GM18951 (cell line): ENCODE measurements around the gene NBPF12.
A peak's percentile ranks its signal among the peaks of the same experiment; 100 is the strongest.
"Not testable (repeated sequence)": the region's sequence is repeated elsewhere in the genome, so short reads cannot be mapped to it uniquely, and the experiment has no call there.

ENCODE experiments used
- POLR2A ChIP-seq: IDR thresholded peaks from 4 replicates; pipeline ENCODE4 v1.6.1; 2011; ENCODE audit warnings: mild to moderate bottlenecking; ENCODE audit not compliant: insufficient read length, insufficient read depth; ENCODE audit errors: extremely low read depth
- in situ Hi-C: fragments of 300-500 bp; cut with MboI; formaldehyde crosslinking; loops from one replicate; pipeline ENCODE4 v1.12.0; 2022; ENCODE audit warnings: low sequenced_read_pairs, mixed read lengths, inconsistent platforms; ENCODE audit not compliant: unreplicated experiment

Gene NBPF12, protein sequence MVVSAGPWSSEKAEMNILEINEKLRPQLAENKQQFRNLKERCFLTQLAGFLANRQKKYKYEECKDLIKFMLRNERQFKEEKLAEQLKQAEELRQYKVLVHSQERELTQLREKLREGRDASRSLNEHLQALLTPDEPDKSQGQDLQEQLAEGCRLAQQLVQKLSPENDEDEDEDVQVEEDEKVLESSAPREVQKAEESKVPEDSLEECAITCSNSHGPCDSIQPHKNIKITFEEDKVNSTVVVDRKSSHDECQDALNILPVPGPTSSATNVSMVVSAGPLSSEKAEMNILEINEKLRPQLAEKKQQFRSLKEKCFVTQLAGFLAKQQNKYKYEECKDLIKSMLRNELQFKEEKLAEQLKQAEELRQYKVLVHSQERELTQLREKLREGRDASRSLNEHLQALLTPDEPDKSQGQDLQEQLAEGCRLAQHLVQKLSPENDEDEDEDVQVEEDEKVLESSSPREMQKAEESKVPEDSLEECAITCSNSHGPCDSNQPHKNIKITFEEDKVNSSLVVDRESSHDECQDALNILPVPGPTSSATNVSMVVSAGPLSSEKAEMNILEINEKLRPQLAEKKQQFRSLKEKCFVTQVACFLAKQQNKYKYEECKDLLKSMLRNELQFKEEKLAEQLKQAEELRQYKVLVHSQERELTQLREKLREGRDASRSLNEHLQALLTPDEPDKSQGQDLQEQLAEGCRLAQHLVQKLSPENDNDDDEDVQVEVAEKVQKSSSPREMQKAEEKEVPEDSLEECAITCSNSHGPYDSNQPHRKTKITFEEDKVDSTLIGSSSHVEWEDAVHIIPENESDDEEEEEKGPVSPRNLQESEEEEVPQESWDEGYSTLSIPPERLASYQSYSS (N-terminal part only)

DNA sequence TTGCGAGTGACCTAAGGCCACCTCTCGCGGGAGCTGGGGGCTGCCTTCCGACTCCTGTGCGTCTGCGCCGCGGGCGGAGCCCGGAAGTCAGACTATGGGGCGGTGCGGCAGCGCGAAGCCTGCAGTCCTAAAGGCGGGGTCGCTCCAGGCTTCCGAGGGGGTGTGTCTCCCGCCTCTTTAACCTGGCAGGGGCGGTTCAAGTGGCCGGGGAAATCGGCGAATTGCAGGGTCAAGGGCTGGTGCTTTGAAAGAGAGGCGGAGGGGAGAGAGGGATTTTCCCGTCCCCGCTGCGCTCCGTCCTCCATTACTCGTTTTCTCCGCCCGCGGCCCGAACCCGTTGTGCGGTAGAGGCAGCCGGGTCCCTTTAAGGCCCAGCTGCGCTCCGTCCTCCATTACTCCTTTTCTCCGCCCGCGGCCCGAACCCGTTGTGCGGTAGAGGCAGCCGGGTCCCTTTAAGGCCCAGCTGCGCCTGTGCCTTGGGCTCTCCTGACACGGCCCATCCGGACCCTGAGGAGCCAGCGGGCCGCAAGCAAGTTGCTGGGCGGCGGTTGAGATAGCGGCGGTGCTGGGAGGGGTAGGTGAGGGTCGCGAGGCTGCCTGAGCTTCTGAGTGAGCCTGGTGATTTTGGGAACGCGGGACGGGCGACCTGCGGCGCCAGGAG lies at the start of gene NBPF12:
NBPF12 (plus strand) TSS at position 83 of the 661 bp plus-strand sequence. CDS start 21,820 bp downstream, outside the sequence.
- TF ChIP-seq POLR2A, result peak; percentile 41

DNA sequence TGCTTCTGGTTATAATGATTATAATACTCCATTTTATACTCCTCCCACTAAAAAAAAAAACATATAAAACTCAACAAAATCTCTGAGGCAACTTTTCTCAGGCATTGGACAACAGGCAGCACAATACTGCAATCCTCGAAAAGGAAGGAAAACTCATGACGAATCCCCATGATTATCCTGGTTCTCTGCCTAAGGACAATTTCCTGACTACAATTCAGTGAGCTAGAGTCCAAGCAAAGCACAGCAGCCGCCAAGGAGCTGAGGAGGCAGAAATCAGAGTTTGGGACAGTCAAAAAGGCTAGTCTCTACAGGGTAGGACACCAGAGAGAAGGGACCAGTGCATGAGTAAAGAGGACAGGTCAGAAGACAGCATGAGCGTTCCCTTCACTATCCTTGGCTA lies 46.8 kb upstream of the NBPF12 start:
- in situ Hi-C loops, result not testable (repeated sequence)

More for the DNA sequence above, at the start of gene NBPF12:
- in situ Hi-C loops, result loop anchor here (25.0 kb wide), 1 partner anchor 1224 kb away; the partner anchor contains the start of gene NBPF11

DNA sequence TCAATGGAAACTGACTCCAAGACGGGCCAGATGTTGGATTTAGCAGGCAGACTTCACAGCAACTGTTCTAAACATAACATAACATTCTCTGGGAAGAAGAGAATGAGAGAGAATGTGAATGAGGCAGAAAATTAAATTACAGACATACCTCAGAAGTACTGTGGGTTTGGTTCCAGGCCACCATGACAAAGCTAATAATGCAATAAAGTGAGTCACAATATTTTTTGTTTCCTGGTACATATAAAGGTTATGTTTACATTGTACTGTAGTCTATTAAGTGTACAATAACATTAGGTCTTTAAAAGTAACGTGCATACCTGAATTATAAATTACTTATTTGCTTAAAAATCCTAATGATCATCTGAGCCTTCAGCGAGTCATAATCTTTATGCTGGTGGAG lies 45.8 kb upstream of the NBPF12 start:
- in situ Hi-C loops, result not testable (repeated sequence)

DNA sequence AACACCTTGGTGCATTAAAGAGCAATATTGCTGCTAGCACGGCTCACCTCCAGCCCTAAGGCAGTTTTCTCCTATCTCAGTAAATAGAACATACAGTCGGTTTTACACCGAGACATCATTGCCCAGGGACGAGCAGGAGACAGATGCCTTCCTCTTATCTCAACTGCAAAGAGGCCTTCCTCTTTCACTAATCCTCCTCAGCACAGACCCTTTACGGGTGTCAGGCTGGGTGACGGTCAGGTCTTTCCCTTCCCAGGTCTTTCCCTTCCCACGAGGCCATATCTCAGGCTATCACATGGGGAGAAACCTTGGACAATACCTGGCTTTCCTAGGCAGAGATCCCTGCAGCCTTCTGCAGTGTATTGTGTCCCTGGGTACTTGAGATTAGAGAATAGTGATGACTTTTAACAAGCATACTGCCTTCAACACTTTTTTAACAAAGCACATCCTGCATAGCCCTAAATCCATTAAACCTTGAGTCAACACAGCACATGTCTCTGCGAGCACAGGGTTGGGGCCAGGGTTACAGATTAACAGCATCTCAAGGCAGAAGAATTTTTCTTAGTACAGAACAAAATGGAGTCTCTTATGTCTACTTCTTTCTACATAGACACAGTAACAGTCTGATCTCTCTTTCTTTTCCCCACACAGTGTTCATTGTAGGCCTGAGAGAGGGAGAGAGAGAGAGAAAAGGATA lies 30.4 kb upstream of the NBPF12 start:
- in situ Hi-C loops, result not testable (repeated sequence)

DNA sequence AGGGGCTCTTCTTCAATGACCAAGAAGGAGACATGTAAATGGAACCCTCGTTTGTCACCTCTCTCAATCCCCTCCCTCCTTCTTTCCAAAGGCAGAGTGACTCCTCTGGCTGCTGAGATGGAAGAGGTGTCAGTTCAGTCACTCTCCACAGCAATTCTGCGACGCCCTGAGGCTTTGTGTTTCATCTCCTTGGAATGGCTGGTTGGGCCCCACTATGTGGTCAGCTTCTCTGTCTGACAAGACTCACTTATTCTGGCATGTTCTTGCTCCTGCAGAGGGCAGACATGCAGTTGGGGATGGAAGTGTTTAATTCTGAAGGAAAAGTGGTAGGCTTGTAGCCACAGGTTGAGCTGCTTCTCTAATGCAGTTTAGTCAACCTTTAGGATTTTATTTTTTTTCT lies 25.1 kb upstream of the NBPF12 start:
- in situ Hi-C loops, result not testable (repeated sequence)

DNA sequence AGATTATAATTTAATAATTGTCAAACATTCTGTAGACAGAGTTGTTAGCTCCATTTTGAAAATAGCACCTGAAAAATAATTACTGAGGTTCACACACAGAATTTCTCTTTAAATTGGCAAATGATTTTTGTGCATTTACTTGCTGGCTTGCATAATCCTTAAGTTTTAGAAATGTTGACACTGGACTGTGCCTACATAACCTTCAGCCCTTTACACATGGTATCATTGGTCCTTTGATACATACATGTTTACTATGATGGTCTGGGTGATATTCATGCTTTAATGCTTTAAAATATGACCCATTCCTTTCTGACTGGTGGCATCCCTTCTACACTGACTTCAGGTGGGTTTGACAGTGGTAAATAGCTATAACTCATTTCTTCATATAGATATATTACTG lies 17.3 kb upstream of the NBPF12 start:
- in situ Hi-C loops, result not testable (repeated sequence)

DNA sequence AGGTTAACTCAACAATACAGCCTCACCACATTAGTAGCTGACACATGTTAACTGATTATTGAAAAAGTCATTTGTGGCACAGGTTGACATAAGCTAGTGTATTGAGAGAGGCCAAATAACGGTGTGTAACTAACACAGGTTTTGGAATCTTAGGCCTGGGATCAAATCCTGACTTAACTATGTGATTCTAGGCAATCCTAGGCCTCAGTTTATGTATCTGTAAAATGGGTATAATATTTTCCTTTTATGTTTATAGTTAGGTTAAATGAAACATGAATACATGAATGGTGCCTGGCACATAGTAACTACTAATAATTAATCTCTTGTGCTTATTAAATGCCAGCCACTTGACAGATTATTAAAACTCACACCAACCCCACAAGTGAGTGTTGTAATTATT lies 15.5 kb upstream of the NBPF12 start:
- in situ Hi-C loops, result not testable (repeated sequence)

DNA sequence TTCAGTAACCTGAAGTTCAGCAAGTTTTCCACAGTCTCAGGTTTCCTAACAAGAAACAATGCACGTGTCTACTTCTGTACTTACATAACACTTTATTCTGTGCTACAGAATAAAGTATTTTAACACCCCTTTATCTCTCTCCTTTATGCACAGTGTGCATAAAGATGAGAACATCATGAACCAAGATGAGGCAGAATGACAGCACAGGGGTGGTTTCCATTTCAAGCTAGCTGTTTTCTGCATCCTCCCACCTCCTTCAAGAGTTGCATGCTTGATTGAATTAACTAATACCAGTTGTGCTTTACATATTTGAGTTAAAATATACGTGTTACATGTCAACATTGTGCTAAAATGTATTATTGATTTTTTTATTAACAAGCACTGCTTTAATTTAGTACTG lies 14.0 kb upstream of the NBPF12 start:
- in situ Hi-C loops, result not testable (repeated sequence)

DNA sequence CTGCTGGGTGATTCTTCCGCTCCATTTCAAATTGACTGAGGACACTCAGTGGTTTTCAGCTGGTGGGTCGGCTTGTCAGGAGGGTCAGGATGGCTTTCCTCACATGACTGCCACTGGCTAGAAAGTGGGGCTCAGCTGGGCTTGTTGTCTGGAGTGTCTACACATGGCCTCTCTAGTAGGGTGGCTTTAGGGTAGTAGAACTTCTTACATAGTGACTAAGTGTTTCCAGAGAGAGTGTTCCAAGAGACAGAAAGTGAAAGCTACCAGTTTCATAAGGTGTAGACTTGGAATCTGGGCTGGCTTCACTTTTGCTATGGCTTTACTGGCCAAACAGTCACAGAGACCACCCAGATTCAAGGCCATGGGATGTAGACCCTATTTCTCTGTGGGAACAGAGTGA lies 11.7 kb upstream of the NBPF12 start:
- in situ Hi-C loops, result loop anchor here (25.0 kb wide), 1 partner anchor 1236 kb away; the partner anchor contains the start of gene NBPF11

DNA sequence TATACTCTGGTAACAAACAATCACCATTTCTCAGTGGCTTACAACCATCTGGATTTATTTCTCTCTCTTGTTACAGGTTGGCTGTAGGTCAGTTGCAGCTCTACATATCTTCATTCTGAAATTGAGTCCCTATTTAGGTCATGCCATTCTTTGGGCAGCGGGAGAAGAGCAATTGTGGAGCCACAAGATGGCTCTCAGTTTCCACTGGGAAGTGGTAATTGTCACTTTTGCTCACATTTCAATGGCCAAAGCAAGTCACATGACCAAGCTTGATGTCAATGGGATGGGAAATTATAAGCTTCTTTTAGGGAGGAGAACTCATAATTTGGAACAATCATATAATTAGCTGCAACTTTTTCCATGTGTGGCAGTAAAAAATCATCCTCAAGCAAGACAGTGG lies 7.9 kb upstream of the NBPF12 start:
- in situ Hi-C loops, result loop anchor here (25.0 kb wide), 1 partner anchor 1232 kb away; the partner anchor contains the start of gene NBPF11

DNA sequence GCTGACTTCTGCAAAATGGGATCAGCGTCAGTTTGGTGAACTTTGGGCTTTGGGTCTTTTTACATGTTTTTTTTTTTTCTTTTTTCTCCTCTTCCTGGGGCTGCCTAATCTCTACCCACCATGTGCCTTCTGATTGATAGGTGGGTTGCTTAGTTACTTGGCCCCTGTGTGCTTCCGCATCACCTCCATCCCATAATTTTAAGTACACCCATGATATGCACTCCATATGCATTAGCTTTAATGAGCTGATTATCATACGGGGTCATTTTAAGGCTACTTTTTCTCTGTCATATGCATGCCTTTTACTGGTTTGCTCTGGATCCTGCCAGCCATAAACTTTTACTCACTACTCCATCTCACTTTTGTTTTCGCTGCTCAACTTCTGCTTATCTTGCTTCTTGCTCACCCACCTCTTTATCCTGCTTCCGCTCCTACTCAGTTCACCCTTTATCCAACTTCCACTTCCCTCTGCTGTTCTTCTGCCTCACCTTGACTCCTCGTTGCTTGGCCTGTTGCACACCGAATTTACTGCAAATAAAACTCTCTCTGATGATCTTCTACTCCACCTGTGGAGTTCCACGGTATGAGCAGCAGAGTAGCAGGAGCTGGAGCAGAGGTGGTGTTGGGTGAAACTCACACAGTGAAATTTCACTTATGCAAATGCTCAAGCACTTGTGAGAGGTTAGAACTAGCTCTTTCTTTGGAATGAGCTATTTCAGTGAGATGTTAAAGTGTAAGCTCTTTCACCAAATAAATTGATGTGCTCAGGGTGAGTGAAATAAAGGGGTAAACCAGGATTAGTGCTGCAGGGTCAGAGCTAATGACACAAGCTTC lies 3.5 kb upstream of the NBPF12 start:
- in situ Hi-C loops, result loop anchor here (25.0 kb wide), 1 partner anchor 1228 kb away; the partner anchor contains the start of gene NBPF11

DNA sequence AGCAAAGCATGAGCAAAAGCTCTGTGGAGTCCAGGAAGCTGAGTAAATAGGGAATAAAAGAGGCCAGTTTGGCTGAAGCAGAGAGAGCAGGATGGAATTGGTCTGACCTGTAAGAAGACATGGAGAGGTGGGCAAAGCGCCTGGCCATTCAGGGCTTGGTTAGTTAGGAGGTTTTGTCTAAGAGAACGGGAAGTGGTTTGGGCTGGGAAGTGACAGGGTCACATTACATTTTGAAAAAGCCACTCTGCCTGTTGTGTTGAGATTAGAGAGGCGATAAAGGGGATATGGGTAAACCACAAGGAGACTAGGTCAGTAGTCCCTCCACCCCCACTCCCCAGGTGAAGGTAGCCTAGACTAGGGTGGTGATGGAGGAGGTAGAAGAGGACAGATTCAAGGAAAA lies 662 bp upstream of the NBPF12 start:
- in situ Hi-C loops, result loop anchor here (25.0 kb wide), 1 partner anchor 1225 kb away; the partner anchor contains the start of gene NBPF11

DNA sequence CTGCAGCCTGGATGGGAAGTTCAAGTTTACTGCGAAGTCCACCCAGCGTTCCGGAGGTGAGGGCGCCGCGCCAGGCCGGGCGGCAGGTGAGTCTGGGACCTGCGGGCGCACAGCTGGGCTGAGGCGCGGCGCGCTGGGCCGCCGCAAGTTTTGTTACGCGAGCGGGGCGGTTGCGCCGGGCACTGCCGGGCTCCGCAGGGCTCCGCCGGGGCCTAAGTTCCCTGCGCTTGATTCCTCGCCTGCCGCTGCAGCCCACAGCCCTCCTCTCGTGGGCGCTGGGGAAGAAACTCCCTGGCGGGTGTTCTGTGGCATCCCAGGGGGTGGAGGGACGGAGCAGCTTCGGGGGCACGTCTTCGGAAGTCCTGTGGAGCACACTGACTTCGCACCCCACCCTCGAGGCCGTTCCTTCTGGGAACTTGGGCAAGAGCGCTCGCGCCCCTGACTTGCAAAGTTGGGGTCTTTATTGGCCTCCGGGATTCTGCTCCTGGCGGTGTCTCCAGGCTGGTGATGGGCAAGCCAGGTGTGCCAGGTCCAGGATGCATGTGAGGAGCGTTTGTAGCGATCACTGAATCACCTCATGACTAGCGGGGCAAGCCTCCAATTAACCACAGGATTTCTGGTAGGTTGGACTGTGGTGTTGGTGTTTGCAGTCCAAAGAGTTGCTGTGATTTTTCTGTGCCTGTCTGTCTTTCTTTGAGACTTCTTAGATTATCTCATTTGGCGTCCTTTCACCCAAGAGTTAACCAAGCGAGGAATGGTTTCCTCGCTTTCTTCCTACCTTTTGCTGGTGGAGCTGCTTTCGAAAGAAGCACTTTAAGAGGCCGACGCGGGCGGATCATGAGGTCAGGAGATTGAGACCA lies 1.0 kb downstream of the NBPF12 start:
- in situ Hi-C loops, result loop anchor here (25.0 kb wide), 1 partner anchor 1223 kb away; the partner anchor contains the start of gene NBPF11

DNA sequence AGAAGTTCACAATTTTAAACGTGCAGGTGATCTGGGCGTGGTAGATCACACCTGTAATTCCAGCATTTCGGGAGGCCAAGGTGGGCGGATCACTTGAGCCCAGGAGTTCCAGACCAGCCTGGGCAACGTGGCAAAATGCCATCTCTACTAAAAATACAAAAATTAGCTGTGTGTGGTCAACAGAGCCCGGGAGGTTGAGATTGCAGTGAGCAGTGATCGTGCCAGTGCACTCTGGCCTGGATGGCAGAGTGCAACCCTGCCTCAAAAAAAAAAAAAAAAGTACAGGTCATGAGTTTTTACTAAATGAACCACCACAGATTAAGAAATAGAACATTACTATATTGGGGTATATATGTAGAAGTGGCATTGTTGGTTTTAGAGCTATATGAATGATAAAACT lies 2.2 kb downstream of the NBPF12 start:
- in situ Hi-C loops, result loop anchor here (25.0 kb wide), 1 partner anchor 1222 kb away; the partner anchor contains the start of gene NBPF11

DNA sequence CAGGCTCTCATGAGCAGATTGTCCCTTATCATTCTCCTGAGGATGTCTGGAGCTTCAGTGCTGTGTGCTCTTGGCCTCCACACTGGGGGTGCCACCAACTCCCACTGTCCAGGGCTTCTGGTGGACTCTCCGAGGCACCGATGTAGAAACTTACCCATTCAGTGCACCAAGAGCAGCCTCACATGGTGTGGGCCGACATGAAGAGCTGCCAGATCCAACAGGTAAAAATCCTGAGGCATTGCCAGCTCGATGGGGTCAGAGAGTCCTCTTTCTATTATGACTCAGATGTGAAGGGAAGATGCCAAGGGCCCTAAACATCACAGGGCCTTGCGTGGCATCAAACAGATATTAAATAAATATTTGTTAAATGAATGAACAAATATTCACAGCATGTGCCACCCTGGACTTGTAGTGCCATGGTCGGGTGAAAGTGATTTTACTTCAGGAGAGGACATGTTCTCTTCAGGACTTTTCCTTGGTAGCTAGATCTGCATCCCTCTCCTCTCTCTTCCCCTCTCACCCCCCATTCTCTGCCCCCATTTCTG lies 5.3 kb downstream of the NBPF12 start:
- in situ Hi-C loops, result loop anchor here (25.0 kb wide), 1 partner anchor 1219 kb away; the partner anchor contains the start of gene NBPF11

DNA sequence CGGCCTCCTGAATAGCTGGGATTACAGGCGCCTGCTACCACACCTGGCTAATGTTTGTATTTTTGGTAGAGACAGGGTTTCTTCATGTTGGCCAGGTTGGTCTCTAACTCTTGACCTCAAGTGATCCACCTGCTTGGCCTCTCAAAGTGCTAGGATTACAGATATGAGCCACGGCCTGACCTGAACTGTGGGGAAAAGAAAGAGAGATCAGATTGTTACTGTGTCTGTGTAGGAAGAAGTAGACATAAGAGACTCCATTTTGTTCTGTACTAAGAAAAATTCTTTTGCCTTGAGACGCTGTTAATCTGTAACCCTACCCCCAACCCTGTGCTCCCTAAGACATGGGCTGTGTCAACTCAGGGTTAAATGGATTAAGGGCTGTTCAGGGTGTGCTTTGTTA lies 10.0 kb downstream of the NBPF12 start:
- in situ Hi-C loops, result loop anchor here (25.0 kb wide), 1 partner anchor 1214 kb away; the partner anchor contains the start of gene NBPF11

DNA sequence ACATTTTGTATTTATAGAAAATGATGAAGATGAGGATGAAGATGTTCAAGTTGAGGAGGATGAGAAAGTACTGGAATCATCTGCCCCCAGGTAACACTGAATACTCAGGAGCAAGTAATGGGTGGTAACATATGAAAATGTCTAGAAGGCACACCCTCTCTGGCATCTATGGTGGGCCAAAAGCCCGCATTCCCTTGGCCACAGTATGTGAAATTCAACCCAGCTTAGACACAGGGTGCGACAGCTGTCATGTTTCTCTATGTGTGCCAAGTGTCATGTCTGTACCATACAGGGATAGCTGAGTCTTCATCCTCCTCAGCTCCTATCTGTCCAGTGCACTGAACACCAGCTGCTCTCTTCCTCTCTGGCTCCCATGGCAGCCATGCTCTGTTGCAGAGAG lies 26.2 kb downstream of the NBPF12 start:
- in situ Hi-C loops, result not testable (repeated sequence)
